Activated CD8-positive, alpha-beta memory T cell treated with anti-CD3 and anti-CD28 coated beads for 36 hours (primary cell): ENCODE data around the gene HELZ2. TPM values are rescaled to one million over a fixed set of nuclear protein-coding genes. Genes with fewer than 3 reads are reported as not detected.

Experiments used
- CTCF ChIA-PET: fragments of 350-600 bp; sonication (Branson Sonifier 250); formaldehyde crosslinking; loops from one replicate; lab custom pipeline; 2021; ENCODE audit warnings: antibody characterized with exemption; lab: Charles Lee
- POLR2A ChIA-PET: fragments of 350-600 bp; sonication (Branson Sonifier 250); formaldehyde crosslinking; loops from one replicate; lab custom pipeline; 2021; ENCODE audit warnings: antibody characterized with exemption; lab: Charles Lee
- total RNA-seq, 2 experiments: library from RNA; stranded (reverse); gene quantifications; one replicate each; pipeline ENCODE4 v1.2.3, GENCODE V29; 2021

HELZ2 gene
- total RNA-seq, 2 experiments from 2014 or later: 4.8 TPM

DNA sequence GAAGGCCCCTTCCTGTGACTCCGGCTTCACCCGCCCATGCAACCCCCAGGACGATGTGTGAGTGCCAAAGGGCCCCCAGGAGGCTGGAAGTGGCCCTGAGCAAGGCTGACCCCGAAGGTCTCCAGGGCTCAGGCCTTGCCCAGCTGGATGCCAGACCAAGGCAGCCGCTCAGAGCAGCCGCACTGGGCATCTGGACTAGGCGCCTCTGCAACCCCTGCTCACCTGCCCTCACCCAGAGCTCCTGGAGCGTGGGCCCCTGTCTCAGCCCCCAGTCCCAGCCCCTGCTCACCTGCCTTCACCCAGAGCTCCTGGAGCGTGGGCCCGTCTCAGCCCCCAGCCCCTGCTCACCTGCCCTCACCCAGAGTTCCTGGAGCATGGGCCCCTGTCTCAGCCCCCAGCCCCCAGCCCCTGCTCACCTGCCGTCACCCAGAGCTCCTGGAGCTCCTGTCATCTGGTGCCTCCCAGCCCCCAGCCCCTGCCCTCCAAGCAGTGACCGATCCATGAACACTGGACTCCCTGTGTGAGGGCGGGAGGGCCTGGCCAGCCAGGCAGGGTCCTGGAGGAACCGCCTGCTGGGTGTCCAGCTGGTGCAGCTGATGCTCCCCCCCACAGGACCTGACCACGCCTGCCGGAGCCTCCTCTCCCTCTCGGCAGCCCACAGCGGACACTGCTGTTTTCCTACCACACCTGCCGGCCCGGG is 27.6 kb downstream of the HELZ2 start:
- ChIA-PET POLR2A (interaction anchor here (1.0 kb wide), 1 partner anchor 192 kb away, joined by 3 read pairs; no protein-coding TSS in a partner anchor), CTCF (interaction anchor here (1.5 kb wide), 2 partner anchors 9 to 115 kb away, joined by 3 read pairs; partner anchors contain the start of gene PTK6)

DNA sequence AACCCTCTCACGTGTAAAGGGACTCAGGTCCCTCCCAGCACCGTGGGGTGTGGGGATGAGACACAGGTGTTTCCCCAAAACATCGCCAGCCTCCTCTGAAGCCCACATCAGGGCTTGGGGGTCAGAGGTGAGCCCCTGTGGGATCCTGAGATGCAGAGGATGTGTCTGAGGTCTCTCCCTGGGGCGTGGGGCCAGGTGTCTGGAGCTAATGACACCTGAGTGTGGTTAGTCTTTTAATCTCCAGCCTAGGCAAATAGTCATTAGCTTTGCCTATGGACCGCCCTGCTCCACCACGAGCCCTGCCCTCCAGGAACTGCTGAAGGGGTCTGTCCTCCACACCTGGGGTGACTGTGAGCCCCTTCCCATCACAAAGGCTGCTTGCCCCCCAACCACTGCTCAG is 28.2 kb downstream of the HELZ2 start:
- CTCF ChIA-PET: interaction anchor here (1.5 kb wide), 1 partner anchor 8 kb away, joined by 3 read pairs; the partner anchor contains the start of gene PTK6
- POLR2A ChIA-PET: interaction anchor here (1.0 kb wide), 1 partner anchor 192 kb away, joined by 3 read pairs; no protein-coding TSS in a partner anchor

- POLR2A ChIA-PET: interaction anchor here (1.0 kb wide), 1 partner anchor 193 kb away, joined by 3 read pairs; no protein-coding TSS in a partner anchor
- CTCF ChIA-PET: no interaction called here
Measured at GRCh38 chr20:63544958-63545516, 29.0 kb downstream of the HELZ2 start.

GRCh38 chr20:63544241-63544957 is 29.6 kb downstream of the HELZ2 start:
- POLR2A ChIA-PET: no interaction called here

DNA sequence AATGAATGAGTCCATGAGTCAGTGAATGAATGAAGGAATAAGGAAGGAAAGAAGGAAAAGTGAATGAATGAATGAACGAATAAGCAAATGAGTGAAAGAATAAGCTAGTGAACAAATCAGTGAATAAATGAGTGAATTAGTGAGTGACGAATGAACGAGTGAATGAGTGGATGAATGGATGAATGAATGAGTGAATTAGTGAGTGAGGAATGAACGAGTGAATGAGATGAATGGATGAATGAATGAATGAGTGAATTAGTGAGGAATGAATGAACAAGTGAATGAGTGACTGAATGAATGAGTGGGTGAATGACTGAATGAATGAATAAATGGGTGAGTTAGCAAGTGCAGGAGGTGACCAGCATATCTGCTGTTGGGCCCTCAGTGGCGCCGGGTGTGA is 30.3 kb downstream of the HELZ2 start:
- ChIA-PET POLR2A (interaction anchor here (0.6 kb wide), 1 partner anchor 82 kb away, joined by 7 read pairs; no protein-coding TSS in a partner anchor), CTCF (interaction anchor here (1.0 kb wide), 1 partner anchor 47 kb away, joined by 3 read pairs; no protein-coding TSS in a partner anchor)

More at GRCh38 chr20:63544241-63544957, 29.6 kb downstream of the HELZ2 start:
- CTCF ChIA-PET: interaction anchor here (1.0 kb wide), 1 partner anchor 48 kb away, joined by 3 read pairs; no protein-coding TSS in a partner anchor

DNA sequence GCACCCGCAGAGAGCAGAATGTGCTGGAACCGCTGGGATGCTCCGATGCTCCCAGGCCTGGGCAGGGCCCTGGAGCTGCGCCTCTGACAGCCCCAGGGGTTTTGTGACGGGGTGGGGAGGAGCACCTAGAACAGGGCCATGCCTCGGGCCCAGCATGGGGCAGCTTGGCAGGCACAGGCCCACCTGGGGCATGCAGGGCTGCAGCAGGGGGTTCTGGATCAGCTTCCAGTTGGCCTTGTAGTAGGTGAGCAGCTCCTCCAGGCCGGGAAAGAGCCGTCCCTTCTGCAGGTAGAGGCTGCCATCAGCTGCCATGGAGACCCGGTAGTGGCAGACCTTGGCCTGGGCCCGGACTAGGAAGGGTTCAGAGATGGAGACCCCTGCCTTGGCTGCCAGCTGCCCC is 30.9 kb downstream of the HELZ2 start:
- POLR2A ChIA-PET: no interaction called here
- CTCF ChIA-PET: no interaction called here

- ChIA-PET POLR2A (no interaction called here), CTCF (no interaction called here)
Measured at GRCh38 chr20:63542696-63543095, 31.3 kb downstream of the HELZ2 start.

DNA sequence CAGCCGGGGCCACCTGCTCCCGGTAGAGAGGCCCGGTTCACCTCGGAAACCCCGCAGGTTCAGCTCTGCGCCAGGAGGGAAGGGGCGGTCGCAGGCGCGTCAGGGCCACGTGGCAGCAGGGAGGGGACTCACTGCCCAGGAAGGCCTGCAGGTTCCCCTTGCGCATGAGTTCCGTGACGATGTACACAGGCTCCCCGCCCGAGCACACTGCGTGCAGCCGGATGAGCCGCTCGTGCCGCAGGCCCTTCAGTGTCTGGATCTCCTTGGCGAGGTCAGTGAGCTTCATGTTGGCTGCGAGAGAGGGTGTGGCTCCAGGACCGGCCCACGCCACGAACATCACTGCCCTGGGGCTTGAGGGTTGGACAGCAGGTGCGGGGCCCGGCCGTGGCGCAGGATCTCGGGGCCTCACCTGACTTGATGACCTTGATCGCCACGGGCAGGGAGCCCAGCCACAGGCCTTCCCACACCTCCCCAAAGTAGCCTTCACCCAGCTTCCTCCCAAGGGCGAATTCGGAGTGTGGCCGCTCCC is 31.9 kb downstream of the HELZ2 start:
- POLR2A ChIA-PET: no interaction called here

GRCh38 chr20:63541371-63541770 is 32.7 kb downstream of the HELZ2 start:
- CTCF ChIA-PET: interaction anchor here (0.6 kb wide), 1 partner anchor 91 kb away, joined by 3 read pairs; no protein-coding TSS in a partner anchor

More for the DNA sequence above, 31.9 kb downstream of the HELZ2 start:
- CTCF ChIA-PET: no interaction called here

GRCh38 chr20:63540417-63541186 is 33.4 kb downstream of the HELZ2 start:
- ChIA-PET POLR2A (no interaction called here), CTCF (interaction anchor here (0.6 to 1.2 kb wide), 3 partner anchors 92 to 323 kb away, joined by 3 read pairs; no protein-coding TSS in a partner anchor)

More at GRCh38 chr20:63541371-63541770, 32.7 kb downstream of the HELZ2 start:
- POLR2A ChIA-PET: no interaction called here

DNA sequence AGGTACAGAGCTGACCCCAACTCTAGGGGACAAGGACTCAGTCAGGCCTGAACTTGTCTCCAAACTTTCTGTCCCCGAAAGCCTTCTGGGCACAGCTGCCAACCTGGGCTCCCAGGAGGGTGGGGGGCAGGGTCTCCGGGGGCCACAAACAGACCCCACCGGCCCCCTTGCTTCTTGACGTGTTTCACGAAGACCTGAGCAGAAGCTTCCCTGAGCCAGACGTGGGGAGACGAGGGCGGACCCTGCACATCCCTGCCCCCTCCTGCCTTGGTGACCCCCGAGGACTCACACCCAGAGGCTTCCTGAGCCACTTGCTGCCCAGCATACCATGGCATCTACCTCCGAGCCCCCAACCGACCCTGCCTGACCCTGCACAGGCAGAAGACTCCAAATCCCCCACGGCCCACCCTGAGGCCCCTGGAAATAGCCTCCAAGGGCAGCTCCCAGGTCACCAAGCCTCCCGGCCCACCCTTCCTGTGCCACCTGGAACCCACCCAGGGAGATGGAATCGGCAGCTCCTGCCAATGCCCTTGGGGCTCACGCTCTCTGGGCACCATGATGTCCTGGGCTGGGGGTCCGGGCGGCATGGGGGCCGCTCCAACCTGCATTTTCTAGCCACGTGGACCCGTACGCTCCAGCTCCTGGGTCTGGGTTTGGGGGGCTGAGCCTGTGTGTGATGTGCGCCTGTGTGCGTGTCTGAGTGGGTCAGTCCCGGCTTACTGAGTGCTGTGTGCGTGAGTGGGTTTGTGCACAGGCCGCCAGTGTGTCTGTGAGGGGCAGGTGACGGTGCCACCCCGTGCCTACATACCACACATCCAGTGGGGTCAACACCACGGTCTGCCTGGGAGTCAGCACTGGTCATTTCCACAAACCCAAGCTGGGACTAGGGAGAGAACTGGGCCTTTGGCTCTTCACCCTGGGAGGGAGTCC is 34.3 kb downstream of the HELZ2 start:
- ChIA-PET CTCF (interaction anchor here (0.8 to 1.6 kb wide), 5 partner anchors 16 to 324 kb away, joined by 3 to 5 read pairs (median 3); no protein-coding TSS in a partner anchor), POLR2A (no interaction called here)

- ChIA-PET POLR2A (interaction anchor here (1.9 kb wide), 1 partner anchor 14 kb away, joined by 7 read pairs; no protein-coding TSS in a partner anchor), CTCF (interaction anchor here (1.3 to 2.5 kb wide), 8 partner anchors 17 to 326 kb away, joined by 3 to 14 read pairs (median 5); partner anchors contain the start of gene TPD52L2)
Measured at GRCh38 chr20:63539092-63539430, 35.0 kb downstream of the HELZ2 start.

DNA sequence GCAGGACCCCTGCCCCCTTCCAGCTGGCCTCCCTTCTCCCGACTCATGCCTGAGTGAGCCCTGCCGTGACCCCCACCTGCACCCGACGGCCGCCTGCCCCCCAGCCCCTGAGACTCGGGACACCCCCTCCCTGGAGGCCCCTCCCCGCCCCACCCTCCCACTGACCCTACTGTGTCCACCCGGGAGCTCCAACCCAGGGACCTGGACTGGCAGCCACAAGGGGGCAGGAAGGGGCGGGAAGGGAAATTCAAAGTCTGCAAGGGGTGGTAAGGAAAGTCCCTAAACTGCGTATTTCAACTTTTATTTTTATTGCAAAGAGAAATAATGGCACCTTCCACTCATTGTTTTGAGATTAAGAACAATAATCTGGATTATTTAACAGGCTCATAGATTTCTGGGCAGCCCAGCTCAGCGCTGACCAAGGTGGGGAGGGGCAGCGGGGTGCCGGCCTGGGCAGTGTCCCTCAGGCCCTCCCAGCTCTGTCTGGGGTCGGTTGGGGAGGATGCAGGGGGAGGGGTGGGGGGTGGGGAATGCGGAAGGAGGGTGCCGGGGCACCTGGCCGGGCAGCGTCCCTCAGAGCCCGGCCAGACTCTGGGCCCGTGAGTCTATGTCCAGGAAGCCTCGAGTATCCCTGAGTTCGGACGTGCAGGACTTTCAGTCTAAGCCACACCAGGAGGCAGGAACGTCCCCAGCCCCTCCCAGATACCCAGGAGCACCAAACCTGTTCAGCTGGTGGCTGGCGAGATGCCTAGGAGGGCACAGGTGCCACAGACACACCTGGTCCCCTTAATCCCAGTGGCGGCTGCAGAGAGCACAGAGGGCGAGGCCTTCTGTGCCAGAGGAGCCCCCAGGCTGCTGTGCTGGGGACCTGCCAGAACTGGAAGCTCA is 35.6 kb downstream of the HELZ2 start:
- ChIA-PET CTCF (interaction anchor here (0.6 to 2.9 kb wide), 33 partner anchors 8 to 564 kb away, joined by 3 to 32 read pairs (median 4); partner anchors contain the start of genes ARFRP1, FNDC11, HELZ2 and LIME1), POLR2A (interaction anchor here (0.7 to 2.8 kb wide), 10 partner anchors 9 to 326 kb away, joined by 3 to 31 read pairs (median 4); partner anchors contain the start of genes ARFRP1, HELZ2, PPDPF and RTEL1)

DNA sequence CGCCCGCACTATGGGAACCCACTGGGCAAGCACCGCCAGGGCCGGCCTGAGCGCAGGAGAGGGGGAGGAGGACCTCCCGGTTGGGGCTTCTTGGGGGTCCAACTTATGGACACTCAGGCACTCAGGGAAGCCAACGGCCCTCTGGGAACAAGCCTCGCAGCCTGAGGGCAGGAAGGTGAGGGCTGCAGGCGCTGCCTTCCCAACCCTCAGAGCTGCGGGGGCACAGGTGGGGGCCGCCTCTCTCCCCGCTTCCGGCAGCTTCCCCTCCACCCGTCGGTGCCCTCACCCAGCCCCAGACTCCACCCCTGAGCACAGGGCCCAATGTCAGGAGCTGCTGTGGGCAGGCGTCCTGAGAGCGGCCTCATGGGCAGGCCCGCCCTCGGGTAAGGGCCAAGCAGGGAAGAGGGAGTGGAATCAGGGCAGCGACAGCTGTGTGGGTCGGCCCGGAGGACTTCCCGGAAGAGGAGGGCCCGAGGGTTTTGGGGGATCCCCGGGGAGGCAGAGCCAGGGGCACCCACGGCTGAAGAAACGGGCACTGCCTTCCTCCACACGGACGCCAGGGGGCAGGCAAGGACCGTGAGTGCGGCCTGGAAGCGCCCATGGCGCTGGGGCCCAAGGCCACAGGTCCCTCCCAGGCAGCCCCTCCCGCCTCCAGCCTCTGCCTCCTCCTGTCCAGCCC is 36.4 kb downstream of the HELZ2 start:
- CTCF ChIA-PET: interaction anchor here (0.6 to 2.9 kb wide), 41 partner anchors 9 to 715 kb away, joined by 3 to 32 read pairs (median 3); partner anchors contain the start of genes ARFRP1, FNDC11, HELZ2 and LIME1
- POLR2A ChIA-PET: interaction anchor here (0.7 to 2.8 kb wide), 10 partner anchors 8 to 327 kb away, joined by 3 to 31 read pairs (median 4); partner anchors contain the start of genes ARFRP1, HELZ2, PPDPF and RTEL1

DNA sequence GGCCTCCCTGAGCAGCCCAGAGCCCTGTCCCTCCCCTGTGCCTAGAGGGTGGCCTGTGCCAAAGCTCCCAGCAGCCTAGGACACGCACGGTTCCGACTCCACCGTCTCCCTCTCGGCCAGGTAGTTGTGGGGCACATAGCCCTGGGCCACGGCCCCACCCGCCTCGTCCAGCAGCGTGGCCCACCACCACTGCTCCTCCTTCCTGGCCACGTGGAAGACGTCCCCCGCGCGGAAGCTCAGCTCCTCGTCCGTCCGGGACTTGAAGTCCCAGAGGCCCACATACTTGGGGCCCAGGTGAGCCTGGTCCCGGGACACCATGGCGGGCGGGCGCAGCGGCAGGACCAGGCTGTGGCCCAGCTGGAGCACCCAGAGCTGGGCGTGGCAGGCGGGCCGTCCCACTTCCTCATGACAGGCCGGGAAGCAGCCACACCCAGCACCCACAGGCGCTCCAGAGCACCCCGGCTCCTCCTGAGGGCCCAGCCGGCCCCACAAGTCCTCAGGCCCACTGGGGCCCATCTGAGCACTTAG is 37.0 kb downstream of the HELZ2 start, which contains the start of gene PTK6:
TSS of gene PTK6 (minus strand) at position 380 of the 528 bp plus-strand sequence. CDS start at position 318, 62 bp downstream.
- ChIA-PET CTCF (interaction anchor here (0.6 to 2.9 kb wide), 37 partner anchors 9 to 715 kb away, joined by 3 to 32 read pairs (median 3); partner anchors contain the start of genes ARFRP1, FNDC11, HELZ2 and LIME1), POLR2A (interaction anchor here (0.8 to 2.8 kb wide), 7 partner anchors 15 to 327 kb away, joined by 3 to 31 read pairs (median 4); partner anchors contain the start of genes ARFRP1, PPDPF, RTEL1 and ZGPAT)
